ENCODE measurements around the gene NLGN2. TPM values are rescaled to one million over a fixed set of nuclear protein-coding genes. Genes with fewer than 3 reads are reported as not detected.

Gene NLGN2
- total RNA-seq: 1 to 10 TPM; 6.6 to 7.9 TPM

DNA sequence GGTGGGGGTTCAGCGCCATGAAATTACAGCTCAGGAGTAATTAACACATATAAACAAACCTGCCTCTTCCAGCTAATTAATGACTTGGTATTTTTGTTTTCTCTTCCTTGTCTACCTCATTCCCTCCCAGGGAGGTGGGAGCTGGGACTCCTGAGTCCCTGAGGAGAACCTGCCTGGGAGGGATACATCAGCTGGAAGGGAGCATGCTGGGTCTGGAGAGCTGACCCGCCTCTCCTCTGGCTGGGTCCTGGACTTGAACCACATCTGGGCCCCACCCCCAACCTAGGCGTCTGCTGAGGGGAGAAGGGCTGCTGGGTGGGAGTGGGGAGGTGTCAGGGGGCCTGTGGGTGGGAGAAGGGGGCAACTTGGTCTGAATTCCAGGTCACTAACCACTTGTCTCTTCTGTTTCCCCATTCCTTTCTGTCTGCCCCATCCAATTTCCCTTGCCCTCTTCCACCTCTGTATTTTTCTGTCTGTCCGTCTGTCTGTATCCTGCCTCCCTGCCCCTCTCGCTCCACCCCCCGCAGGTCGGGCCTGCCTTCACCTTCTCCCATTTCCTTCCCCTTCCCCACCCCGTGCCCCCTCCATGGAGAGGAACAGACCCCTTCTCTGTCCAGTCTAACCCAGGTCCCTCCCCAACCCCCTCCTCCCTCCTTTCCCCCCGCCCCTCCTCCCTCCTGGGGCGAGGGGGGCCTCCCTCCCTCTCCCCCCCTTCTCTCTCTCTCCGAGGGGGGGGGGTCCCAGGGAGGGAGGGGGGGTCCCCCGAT is at the start of gene NLGN2:
TSS of gene NLGN2 (plus strand) at position 361 of the 767 bp plus-strand sequence. CDS start 411 bp downstream, outside the sequence.
- CTCF ChIA-PET: interaction anchor here (1.0 kb wide), 1 partner anchor 107 kb away, joined by 3 read pairs; no protein-coding TSS in a partner anchor
- POLR2A ChIA-PET: no interaction called here

DNA sequence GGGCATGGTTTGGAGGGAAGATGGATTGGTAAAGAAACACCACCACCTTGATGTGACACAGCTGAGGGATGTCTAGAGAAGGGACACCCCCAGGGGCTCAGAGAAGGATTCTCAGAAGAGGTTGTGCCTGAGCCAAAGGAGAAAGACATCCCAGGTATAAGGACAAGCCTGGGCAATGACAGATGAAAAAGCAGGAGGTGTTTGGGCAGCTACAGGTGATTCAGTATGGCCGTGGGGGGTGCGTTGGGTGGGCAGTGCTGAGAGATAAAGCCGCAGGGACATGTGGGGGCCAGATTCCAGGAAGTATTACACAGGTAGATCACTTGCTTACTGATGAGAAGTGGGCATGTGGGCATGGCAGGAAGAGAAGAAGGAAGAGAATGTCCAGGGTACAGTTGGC is 45.7 kb upstream of the NLGN2 start:
- ChIA-PET CTCF (interaction anchor here (0.6 kb wide), 1 partner anchor 8 kb away, joined by 3 read pairs; no protein-coding TSS in a partner anchor), POLR2A (no interaction called here)

DNA sequence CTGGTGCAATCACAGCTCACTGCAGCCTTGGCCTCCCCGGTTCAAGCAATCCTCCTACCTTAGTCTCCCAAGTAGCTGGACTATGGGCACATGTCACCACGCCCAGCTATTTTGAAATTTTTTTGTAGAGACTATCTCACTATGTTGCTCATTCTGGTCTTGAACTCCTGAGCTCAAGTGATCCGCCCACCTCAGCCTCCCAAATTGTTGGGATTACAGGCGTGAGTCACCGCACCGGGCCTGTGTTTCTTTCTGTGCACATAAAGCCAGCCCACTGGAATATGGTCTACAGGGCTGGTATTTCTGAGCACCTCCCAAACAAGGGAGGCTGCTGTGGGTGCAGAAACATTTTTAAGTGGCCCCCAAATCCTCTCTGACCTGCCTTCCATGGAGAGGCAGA is 44.3 kb upstream of the NLGN2 start:
- ChIA-PET CTCF (no interaction called here), POLR2A (no interaction called here)

DNA sequence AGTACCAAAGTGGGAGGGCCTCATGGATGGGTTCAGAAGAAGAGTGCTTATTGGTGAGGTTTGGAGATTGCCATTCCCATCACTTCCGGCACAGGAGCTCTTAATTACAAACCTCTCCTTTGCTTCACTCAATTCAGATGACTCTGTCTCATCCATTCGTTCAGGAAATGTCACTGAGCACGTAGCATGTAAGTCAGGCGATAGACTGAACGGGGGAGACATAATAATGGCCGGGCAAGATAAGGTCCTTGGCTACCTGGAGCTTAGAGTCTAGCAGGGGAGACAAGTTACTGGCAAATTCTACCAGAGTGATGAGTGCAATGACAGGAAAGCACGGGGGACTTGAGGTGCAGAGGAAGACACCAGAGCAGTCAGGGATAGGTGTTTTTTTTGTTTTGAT is 41.7 kb upstream of the NLGN2 start:
- ChIA-PET POLR2A (interaction anchor here (0.6 kb wide), 1 partner anchor 23 kb away, joined by 9 read pairs; no protein-coding TSS in a partner anchor), CTCF (interaction anchor here (1.8 kb wide), 1 partner anchor 10 kb away, joined by 5 read pairs; no protein-coding TSS in a partner anchor)

GRCh38 chr17:7367083-7367482 is 40.6 kb upstream of the NLGN2 start:
- CTCF ChIA-PET: no interaction called here
- POLR2A ChIA-PET: no interaction called here

DNA sequence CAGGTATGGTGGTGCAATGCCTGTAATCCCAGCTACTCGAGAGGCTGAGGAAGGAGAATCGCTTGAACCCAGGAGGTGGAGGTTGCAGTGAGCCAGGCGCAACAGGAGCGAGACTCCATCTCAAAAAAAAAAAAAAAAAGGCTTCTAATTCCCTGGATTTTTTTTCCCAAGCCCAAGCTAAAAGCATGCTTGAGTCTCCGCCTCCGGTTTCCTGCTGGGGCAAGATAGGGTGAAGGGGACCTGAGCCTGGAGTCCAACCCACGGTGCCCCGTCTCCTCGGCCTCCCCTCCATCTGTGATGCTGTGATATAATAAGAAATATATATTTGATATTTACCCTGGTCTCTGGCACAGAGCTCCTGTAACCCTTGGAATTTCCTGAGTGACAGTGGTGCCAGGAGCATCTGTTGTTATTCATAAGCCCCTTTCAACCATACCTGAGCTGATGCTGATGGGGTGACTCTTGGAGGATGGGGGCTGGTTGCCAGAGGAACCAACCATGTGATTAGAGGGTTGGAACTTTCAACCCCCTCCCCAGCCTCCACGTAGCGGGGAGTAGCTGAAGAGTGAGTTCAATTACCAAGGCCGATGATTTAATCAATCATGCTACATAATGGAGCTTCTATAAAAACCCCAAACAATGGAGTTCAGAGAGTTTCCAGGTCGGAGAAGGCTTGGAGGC is 39.6 kb upstream of the NLGN2 start:
- ChIA-PET POLR2A (interaction anchor here (0.5 kb wide), 1 partner anchor 10 kb away, joined by 3 read pairs; no protein-coding TSS in a partner anchor), CTCF (interaction anchor here (0.6 to 1.0 kb wide), 2 partner anchors 16 to 446 kb away, joined by 3 to 4 read pairs; no protein-coding TSS in a partner anchor)

- ChIA-PET CTCF (interaction anchor here (0.6 to 1.0 kb wide), 2 partner anchors 16 to 72 kb away, joined by 3 to 4 read pairs; no protein-coding TSS in a partner anchor), POLR2A (interaction anchor here (0.5 kb wide), 1 partner anchor 10 kb away, joined by 3 read pairs; no protein-coding TSS in a partner anchor)
Observed at GRCh38 chr17:7368599-7368994, 39.0 kb upstream of the NLGN2 start.

- POLR2A ChIA-PET: no interaction called here
Observed at GRCh38 chr17:7369825-7370224, 37.8 kb upstream of the NLGN2 start.

DNA sequence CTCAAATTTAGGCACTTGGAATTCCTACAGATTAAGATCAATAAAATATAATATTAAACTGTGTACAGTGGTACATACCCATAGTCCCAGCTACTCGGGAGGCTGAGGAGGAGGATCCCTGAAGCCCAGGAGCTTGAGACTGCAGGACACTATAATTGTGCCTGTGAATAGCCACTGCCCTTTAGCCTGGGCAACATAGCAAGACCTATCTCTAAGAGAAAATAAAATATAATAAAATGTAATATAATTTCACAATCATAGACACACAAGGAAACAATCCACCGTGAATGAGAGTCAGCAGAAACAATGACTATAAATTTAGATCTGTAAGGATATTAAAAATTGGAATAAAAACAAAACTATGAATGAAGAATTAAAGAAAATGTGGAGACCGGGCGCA is 36.8 kb upstream of the NLGN2 start:
- POLR2A ChIA-PET: interaction anchor here (0.7 kb wide), 1 partner anchor 15 kb away, joined by 4 read pairs; no protein-coding TSS in a partner anchor
- CTCF ChIA-PET: interaction anchor here (1.0 kb wide), 1 partner anchor 75 kb away, joined by 3 read pairs; no protein-coding TSS in a partner anchor

More at GRCh38 chr17:7369825-7370224, 37.8 kb upstream of the NLGN2 start:
- CTCF ChIA-PET: interaction anchor here (1.0 kb wide), 1 partner anchor 74 kb away, joined by 3 read pairs; no protein-coding TSS in a partner anchor

DNA sequence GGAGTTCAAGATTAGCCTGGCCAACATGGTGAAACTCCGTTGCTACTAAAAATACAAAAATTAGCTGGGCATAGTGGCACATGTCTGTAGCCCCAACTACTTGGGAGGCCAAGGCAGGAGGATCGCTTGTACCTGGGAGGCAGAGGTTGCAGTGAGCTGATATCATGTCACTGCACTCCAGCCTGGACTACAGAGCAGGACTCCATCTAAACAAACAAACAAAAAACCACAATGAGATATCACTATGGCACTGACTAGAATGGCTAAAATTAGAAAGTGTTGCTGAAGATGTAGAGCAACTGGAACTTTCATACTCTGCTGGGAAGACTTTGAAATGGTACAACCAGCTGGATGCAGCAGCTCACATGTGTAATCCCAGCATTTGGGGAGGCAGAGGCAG is 33.3 kb upstream of the NLGN2 start:
- CTCF ChIA-PET: no interaction called here
- POLR2A ChIA-PET: no interaction called here

DNA sequence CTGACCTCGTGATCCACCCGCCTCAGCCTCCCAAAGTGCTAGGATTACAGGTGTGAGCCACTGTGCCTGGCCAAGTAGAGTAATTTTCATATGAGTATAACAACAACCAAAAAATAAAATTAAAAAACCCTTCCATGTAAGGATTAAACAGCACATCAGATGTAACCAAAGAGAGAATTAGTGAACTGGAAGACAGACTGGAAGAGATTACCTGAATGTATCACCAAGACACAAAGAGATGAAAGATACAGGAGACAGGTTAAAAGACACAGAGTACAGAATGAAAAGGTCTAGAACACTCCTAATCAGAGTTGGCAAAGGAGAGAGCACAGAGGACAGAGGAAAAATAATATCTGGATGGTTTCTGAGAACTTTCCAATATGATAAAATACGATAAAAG is 28.5 kb upstream of the NLGN2 start:
- CTCF ChIA-PET: no interaction called here
- POLR2A ChIA-PET: no interaction called here

- CTCF ChIA-PET: interaction anchor here (3.2 kb wide), 1 partner anchor 24 kb away, joined by 13 read pairs; no protein-coding TSS in a partner anchor
- POLR2A ChIA-PET: no interaction called here
Observed at GRCh38 chr17:7380321-7380720, 27.3 kb upstream of the NLGN2 start.

- CTCF ChIA-PET: interaction anchor here (0.7 to 3.2 kb wide), 2 partner anchors 25 to 56 kb away, joined by 3 to 13 read pairs; no protein-coding TSS in a partner anchor
Observed at GRCh38 chr17:7380855-7381683, 26.6 kb upstream of the NLGN2 start, which contains the start of gene TNK1. Gene TNK1, plus strand, starts transcription at chr17:7381089. Its CDS starts 1,838 bp downstream, at chr17:7382927.

DNA sequence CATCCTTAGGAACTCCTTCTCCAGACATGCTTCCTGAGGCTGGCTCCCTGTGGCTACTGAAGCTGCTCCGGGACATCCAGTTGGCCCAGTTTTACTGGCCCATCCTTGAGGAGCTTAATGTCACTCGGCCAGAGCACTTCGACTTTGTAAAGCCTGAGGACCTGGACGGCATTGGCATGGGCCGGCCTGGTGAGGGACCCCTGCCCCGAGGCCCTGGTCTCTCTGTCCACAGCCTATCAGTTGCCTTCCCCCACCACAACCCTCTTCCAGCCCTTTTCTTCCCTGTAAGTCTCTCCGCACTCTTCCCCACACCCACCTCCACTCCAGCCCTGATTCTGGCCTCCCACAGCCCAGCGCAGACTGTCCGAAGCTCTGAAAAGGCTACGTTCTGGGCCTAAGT is 24.7 kb upstream of the NLGN2 start:
- ChIA-PET CTCF (interaction anchor here (1.2 to 3.2 kb wide), 2 partner anchors 27 to 53 kb away, joined by 4 to 13 read pairs; no protein-coding TSS in a partner anchor), POLR2A (no interaction called here)

More at GRCh38 chr17:7380855-7381683, 26.6 kb upstream of the NLGN2 start, which contains the start of gene TNK1:
- POLR2A ChIA-PET: no interaction called here

GRCh38 chr17:7383371-7383741 is 24.3 kb upstream of the NLGN2 start:
- POLR2A ChIA-PET: no interaction called here
- CTCF ChIA-PET: interaction anchor here (1.2 to 1.5 kb wide), 2 partner anchors 11 to 53 kb away, joined by 4 to 9 read pairs; partner anchors contain the start of gene PLSCR3

- CTCF ChIA-PET: interaction anchor here (1.1 to 1.5 kb wide), 6 partner anchors 10 to 131 kb away, joined by 3 to 9 read pairs (median 4); partner anchors contain the start of genes PLSCR3 and TMEM256
- POLR2A ChIA-PET: interaction anchor here (0.5 to 0.9 kb wide), 4 partner anchors 10 to 301 kb away, joined by 3 to 4 read pairs (median 3); partner anchors contain the start of genes PLSCR3 and TMEM256
Observed at GRCh38 chr17:7383742-7384488, 23.7 kb upstream of the NLGN2 start.

DNA sequence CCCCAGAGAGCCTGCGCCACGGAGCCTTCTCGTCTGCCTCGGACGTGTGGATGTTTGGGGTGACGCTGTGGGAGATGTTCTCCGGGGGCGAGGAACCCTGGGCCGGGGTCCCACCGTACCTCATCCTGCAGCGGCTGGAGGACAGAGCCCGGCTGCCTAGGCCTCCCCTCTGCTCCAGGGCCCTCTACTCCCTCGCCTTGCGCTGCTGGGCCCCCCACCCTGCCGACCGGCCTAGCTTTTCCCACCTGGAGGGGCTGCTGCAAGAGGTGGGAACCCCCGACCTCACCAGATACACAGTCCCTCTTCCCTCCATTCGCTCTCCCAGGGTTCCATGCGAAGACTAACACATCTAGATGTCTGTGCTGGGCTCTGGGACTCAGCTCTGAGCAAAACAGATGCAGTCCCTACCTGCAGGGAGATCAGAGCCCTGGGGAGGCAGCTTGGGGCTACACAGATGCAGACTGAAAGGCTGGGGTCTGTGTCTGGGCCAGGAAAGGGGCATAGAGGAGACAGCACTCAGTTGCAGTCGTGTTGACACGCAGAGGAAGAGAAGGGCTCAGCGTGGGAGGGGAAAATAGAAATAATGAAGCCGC is 23.1 kb upstream of the NLGN2 start:
- ChIA-PET POLR2A (interaction anchor here (0.5 to 0.9 kb wide), 4 partner anchors 10 to 300 kb away, joined by 3 to 4 read pairs (median 3); partner anchors contain the start of genes PLSCR3 and TMEM256), CTCF (interaction anchor here (1.1 to 1.5 kb wide), 5 partner anchors 9 to 130 kb away, joined by 3 to 9 read pairs (median 3); partner anchors contain the start of genes PLSCR3 and TMEM256)

Measured in activated CD8-positive, alpha-beta memory T cell treated with anti-CD3 and anti-CD28 coated beads for 36 hours (primary cell).